ENCODE measurements around the gene RAB7A.
"Not testable (repeated sequence)": the region's sequence is repeated elsewhere in the genome, so short reads cannot be mapped to it uniquely, and the experiment has no call there.

The RAB7A gene

DNA sequence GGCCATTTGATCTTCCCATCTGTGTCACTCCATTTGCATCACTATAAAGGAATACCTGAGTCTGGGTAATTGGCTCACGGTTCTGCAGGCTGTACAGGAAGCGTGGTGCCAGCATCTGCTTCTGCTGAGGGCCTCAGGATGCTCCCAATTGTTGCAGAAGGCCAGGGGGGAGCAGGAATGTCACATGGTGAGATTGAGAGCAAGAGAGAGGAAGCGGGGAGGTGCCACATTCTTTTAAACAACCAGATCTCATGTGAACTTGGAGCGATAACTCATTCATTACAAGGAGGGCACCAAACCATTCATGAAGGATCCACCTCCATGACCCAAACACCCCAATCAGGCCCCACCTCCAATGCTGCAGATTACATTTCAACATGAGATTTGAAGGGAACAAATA lies 13.1 kb upstream of the RAB7A start:
- DNase-seq: no peak

GRCh38 chr3:128714887-128715491 lies 11.0 kb upstream of the RAB7A start:
- no peak for DNase-seq

DNA sequence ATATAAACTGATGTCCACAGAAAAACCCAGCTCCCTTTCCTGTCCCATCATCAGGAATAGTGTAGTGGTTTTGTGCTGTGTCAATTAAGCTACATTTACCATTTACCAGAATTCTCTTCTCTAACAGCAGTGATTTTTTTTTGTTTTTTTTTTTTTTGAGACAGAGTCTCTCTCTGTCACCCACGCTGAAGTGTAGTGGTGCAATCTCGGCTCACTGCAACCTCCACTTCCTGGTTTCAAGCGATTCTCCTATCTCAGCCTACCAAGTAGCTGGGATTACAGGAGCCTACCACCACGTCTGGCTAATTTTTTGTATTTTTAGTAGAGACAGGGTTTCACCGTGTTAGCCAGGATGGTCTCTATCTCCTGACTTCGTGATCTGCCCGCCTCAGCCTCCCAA lies 7.1 kb upstream of the RAB7A start:
- not testable (repeated sequence) for DNase-seq

DNA sequence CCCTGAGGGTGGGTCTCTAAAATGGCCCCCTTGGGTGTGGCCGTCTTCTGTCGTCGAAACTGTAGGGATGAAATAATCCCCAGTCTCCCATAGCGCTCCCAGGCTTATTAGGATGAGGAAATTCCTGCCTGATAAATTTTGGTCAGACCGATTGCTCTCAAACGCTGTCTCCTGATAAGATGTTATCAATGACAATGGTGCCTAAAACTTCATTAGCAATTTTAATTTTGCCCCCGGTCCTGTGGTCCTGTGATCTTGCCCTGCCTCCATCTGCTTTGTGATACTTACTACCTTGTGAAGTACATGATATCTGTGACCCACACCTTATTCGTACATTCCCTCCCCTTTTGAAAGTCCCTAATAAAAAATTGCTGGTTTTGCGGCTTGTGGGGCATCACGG lies 5.1 kb upstream of the RAB7A start:
- no peak for DNase-seq

- DNase-seq: no peak
Observed at GRCh38 chr3:128723477-128723876, 2.5 kb upstream of the RAB7A start.

DNA sequence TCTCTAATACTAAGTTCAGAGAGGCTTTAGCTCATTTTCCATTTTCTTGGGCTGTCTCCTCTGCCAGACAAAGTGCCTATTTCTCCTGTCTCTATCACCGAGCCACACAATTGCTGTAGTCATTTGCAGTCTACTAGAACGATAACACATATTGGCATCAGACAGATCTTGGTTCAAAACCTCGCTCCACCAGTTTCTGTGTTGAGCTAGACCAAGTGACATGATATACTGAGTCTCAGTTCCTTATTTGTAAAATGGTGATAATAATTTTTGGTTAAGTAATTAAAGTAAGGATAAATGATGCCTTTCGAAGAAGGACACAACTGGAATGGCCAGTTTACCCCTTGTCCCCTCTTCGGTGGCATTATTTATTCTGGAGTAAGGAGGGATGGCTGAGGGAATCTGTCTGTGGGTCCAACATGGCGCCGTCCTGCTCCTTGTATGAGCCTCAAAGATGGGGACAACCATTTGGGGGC lies 398 bp upstream of the RAB7A start:
- DNase-seq: no peak

DNA sequence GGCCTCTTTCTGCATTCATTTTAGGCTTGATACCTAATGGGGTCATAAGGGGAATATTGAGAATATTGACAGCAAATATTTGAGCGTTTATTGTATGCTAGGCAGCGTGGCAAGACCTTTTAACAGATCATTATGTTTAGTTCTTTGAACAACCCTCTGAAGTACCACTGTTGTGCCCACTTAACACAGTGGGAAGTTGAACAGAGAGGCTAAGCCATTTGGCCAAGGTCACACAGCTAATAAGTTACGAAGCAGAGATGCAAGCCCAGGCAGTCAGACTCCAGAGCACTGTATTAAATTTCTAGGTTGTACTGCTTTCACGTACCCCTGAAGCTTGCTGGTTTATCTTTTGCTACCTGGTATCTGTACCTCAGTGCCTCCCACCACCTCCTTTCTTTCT lies 1.1 kb downstream of the RAB7A start:
- DNase-seq: no peak

GRCh38 chr3:128727485-128727884 lies 1.5 kb downstream of the RAB7A start:
- DNase-seq: no peak

GRCh38 chr3:128727996-128728395 lies 2.0 kb downstream of the RAB7A start:
- DNase-seq: peak; percentile 22

DNA sequence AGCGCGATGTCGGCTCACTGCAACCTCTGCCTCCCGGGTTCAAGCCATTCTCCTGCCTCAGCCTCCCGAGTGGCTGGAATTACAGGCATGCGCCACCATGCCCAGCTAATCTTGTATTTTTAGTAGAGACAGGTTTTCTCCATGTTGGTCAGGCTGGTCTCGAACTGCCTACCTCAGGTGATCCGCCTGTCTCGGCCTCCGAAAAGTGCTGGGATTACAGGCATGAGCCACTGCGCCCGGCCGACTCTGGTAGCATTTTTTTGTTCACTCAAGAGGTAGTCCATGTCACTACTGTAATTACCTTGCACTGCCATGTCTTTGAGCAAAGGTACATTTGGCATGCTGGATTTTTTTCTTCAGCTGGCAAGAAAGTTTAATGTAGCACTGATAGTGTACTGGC lies 2.5 kb downstream of the RAB7A start:
- DNase-seq: not testable (repeated sequence)

DNA sequence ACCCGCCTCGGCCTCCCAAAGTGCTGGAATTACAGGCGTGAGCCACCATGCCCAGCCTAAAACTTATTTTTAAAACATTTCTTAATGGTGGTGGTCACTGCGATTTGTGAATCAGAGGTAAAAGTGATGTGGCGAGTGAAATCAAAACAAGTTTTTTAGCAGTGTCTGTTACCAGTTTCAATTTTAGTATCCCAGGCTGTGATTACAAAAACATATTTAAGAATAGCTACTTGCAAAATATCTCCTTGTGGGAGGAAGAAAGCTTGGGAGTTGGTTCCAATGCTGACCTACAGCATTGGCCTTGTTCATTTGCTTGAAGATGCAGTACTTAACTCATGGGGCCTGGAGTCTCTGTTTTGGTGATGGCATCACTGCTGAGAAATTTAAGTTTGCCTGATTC lies 4.5 kb downstream of the RAB7A start:
- no peak for DNase-seq

DNA sequence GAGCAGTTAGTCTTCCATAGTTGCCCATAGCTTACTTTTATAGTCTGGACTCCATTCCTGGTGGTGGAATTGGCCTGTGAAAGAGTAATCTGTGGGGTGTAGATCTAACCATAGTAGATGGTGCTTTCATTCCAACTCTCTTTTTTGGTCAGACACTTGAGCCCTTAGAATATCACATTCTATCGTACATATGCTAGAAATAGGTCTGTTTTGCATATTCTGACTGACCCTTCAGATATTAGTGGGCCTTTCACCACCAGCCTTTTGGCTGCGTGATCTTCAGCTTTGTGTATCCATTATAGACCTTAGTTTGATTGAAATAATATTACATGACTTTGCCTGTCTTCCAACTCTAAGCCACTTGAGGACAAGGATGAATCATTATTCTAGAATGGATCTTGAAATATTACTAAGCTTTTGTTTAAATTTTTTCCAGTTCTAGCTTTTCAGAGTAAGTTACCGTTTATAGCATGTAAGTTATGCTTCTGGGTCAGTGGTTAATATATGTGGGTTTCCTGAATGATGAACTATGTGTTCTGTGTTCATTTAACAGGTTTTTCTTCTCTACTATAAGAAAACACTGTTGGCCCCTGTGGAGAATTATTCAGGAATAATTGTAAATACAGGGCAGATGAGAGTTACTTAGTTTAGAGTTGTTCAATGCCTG lies 8.7 kb downstream of the RAB7A start:
- DNase-seq: peak; percentile 45

- DNase-seq: no peak
Observed at GRCh38 chr3:128735287-128735686, 9.3 kb downstream of the RAB7A start.

GRCh38 chr3:128735884-128736283 lies 9.9 kb downstream of the RAB7A start:
- no peak for DNase-seq

DNA sequence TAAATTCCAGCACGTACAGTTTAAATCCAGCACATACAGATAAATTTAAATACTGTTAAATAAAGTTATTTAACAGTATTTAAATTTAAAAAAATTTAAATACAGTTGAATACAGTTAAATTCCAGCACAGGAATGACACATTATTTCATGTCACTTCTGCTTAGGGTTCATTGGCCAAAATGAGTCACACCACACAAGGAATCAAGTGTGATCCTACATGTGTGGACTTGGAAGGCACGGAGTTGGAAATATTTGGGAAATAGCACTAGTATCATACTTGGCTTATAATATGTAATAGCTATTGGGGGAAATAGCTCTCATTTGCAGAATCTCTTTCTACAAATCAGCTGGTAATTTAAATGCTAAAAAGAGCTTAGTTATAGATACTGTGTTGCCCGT lies 10.6 kb downstream of the RAB7A start:
- DNase-seq: peak; percentile 43

- no peak for DNase-seq
Observed at GRCh38 chr3:128740621-128741020, 14.6 kb downstream of the RAB7A start.

DNA sequence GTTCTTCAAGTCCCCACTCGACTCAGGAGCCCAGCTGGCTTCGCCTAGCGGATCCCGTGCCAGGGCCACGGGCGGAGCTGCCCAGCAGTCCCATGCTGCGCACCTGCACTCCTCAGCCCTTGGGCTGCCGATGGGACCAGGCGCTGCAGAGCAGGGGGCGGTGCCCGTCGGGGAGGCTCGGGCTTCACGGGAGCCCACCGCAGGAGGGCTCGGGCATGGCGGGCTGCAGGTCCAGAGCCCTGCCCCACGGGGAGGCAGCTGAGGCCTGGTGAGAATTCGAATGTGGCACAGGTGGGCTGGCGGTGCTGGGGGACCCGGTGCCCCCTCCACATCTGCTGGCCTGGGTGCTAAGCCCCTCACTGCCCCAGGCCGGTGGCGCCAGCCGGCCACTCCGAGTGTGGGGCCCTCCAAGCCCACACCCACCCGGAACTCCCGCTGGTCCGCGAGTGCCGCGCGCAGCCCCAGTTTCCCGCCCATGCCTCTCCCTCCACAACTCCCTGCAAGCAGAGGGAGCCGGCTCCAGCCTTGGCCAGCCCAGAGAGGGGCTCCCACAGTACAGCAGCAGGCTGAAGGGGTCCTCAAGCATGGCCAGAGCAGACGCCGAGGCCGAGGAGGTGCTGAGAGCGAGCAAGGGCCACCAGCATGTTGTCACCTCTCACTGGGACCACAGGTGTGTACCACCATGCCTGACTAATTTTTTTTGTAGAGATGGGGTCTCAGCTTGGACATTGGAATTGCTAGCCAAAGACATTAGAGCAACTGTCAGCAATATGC lies 17.0 kb downstream of the RAB7A start:
- DNase-seq: no peak

GRCh38 chr3:128745742-128746141 lies 19.8 kb downstream of the RAB7A start:
- no peak for DNase-seq

GRCh38 chr3:128746881-128747280 lies 20.9 kb downstream of the RAB7A start:
- DNase-seq: no peak

DNA sequence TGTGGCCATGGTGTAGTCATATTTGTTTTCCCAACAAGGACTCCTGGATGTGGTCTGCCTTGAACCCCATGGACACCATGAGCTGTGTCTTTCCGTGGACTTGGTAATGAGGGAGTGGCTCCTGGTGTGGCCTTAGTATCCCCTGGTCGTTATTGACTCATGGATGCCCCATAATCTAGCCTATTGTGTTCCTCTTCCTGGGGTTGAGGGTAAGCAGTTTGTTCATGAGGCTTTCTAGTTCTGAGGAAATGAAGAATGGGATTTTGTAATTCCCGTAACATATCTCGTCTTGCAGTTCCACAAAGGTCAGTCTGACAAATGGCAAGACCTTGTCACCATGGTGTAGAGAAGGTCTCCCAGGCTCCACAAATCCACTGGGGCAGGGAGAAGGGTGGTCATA lies 22.6 kb downstream of the RAB7A start:
- no peak for DNase-seq

GRCh38 chr3:128749035-128749434 lies 23.1 kb downstream of the RAB7A start:
- DNase-seq: no peak

- not testable (repeated sequence) for DNase-seq
Observed at GRCh38 chr3:128749561-128749960, 23.6 kb downstream of the RAB7A start.

- no peak for DNase-seq
Observed at GRCh38 chr3:128753715-128754114, 27.7 kb downstream of the RAB7A start.

GRCh38 chr3:128760042-128760441 lies 34.1 kb downstream of the RAB7A start:
- no peak for DNase-seq

All from HCEC 1CT (cell line).